ENCODE results near the gene SAPCD1.

The SAPCD1 gene

DNA sequence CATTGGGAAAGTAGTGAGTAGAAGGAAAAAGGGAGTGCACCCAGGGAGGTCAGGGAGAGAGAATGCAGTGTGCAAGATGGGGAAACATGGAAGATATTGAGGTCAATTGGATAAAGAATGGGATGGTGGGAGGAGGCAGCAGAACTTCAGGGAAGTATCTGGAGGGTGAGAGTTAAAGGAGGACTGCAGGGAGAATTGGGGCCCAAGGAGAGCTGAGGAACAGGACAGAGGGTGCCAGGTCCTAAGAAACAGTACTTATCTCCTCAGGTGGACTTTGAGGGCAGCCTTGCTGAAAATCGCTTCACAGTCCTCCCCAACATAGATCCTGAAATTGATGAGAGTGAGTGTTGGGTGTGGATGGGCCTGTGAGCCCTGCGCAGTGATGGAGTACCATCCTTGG, 4.2 kb upstream of the SAPCD1 start:
- no peak for DNase-seq

DNA sequence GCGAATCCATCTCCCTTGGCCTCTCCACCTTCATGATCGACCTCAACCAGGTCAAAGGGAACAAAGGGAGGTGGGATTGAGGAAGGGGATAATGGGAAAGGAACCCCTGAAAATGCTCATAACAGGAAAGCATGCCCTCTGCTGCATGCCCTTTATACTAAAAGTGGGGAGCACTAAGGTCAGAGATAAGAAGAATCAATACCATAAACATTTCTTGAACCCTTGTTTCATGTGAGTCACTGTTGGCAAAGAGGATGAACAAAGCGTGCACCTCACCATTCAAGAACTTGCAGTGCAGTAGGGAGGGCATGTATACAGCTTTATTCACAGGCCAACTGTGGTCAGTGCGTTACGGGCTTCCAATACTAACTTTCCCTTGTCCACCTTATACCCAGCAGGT, 1.7 kb upstream of the SAPCD1 start:
- DNase-seq: no peak

DNA sequence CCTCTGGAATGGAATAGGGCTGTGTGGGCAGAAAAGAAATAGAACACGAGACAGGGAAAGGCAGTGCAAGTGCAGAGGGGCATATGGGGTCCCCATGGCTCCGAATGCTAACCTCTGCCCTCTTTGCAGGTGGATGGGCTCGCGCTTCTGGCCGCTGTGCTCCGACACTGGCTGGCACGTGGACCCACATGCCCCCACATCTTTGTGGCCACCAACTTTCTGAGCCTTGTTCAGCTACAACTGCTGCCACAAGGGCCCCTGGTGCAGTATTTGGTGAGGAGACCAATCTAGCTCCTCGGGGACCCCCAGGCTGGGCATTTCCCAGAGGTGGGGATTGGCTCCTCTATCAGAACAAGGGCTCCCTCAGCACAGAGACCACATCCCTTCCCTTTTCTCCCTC, 1.1 kb upstream of the SAPCD1 start:
- no peak for DNase-seq

DNA sequence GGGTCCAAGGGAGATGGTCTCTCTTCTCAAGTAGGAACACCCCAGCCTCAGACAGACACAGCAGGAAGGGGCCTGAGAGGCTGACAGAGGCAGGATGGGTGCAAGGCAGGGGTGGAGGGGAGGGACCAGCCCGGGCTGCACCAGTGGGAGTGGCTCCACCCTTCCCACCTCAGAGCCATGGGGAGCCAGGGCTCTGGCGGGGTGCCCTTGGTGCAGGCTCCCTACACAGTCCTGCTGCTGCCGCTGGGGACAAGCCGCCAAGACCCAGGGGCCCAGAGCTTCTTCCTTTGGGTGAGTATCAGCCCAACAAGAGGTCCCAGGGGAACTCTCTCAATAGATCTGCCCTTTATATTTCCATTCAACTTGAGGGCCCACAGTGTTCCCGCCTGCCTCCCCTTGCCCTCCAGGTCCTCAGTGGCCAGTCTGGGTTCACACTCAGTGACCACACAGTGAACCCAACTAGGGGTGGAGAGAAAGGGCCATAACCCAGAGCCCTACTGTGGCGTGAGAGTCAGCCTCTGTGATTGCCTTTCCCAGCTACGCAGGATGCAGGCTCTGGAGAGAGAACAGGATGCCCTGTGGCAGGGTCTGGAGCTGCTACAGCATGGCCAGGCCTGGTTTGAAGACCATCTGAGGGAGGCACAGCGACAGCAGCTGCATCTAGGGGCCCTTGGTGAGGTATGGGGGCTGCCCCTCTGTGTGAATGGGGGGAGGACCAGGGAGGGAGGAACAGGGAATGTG, 592 bp downstream of the SAPCD1 start:
- no peak for DNase-seq

DNA sequence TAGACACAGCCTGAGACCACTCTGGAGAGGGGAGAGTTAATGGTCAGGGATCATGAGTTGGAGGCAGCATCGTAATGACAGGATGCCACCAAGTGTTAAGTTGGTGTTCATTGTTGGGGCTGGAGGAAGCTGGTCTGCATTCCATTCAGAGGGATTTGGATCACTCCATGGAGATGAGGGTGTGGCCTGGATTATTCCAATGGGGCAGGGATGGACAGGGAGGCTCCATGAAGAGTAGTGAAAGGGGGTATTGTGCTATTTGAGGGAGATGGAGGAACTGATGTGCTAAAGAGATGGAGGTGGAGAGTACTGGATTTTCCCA, 1.1 kb downstream of the SAPCD1 start:
- no peak for DNase-seq

DNA sequence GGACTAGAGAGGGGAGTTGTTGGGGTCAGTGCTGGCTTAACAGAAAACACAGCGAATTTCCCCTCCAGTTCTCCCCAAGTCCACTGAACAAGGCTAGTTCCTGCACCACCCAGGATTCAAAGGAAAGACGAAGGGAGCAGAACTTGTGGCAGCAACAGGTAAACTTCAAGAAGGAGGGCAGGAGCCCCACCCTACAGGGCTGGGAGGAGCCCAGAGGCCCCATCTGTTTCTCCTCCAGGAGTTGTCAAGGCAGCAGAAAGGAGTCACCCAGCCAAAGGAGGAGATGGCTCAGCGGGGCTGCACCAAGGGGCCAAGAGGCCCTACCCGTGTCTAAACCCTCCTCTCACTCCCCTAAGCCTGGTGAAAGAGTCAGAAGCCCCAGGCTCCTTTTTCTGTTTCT, 1.7 kb downstream of the SAPCD1 start:
- DNase-seq: no peak

DNA sequence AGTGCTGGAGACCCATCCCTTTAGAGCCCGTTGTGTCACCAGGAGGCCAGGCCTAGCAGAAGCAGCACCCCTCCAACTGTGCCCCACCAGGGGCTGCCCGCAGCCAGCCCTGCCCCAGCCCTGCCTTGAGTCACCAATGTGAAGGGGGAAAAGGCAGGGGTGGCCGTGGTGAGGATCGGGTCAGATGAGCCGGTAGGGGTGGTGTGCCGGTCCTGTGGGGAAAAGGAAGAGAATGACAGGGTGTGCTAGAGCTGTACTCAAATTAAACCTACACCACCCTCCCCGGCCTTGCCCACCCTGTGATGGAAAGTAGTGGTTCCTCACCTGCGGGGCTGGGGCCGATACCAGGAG, 3.1 kb downstream of the SAPCD1 start:
- DNase-seq: no peak

DNA sequence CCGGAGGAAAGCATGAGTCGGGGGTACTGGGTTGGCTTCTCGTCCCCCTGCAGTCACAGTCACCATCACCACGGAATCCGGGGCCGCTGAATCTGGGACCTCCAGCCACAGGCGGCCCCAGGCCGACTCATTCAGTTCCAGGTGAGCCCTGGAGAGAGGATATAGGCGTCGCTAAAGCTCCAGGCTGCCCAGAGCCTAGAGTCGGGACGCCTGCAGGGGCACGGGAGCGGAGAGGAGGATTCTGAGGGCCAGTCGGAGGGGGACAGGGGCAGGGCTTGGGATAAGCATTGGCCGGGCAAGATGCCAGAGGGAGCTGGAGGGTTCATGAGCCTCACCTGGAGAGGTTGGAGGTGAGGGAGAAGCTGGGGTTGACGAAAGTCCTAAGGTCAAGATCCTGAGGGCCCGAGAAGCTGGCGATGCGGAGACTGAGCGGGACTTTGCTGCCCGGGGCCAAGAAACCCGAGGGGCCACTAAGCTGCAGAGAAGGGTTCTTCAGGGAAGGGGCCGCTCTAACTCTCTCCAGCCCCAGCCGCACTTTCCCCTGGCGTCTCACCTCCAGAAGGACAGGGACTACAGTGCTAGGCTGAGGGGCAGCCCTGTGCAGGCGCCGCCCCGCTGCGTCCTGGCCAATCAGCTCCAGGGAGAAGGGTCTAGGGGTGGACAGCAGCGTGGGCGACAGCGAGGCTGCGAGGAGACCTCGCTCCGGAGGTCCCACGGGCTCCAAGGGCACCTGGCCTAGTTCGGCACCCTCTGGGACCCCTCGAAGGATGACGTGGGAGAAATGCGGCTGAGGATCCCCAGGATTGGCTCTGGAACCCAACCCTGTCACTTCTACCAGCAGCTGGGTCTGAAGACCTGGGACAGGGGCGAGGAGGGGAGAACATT, 3.7 kb downstream of the SAPCD1 start:
- no peak for DNase-seq

DNA sequence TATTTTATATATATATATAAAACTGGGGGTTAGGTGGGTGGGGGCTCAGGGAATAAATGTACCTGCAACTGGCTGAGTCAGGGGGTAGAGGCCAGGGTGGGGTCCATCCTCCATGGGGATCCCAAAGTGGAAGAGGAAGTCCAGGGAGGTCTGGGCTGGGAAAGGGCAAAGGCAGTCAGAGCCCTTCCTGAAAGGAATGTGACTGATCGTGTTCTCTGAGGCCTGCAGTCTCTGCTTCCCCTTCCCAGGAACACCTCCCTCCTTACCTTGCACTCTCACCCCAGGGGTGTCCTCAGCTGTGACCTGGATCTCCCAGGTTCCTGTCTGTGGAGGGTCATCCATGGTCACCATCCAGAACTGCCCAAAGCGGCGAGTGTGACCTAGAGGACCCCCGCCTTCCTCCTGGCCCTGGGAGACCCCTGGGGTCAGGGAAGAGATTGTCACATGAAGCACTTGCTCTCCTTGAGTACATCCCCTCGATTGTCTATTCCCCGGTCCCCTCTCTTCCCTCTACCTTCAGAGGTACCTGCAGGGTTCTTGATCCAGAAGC, 4.7 kb downstream of the SAPCD1 start:
- DNase-seq: no peak

DNA sequence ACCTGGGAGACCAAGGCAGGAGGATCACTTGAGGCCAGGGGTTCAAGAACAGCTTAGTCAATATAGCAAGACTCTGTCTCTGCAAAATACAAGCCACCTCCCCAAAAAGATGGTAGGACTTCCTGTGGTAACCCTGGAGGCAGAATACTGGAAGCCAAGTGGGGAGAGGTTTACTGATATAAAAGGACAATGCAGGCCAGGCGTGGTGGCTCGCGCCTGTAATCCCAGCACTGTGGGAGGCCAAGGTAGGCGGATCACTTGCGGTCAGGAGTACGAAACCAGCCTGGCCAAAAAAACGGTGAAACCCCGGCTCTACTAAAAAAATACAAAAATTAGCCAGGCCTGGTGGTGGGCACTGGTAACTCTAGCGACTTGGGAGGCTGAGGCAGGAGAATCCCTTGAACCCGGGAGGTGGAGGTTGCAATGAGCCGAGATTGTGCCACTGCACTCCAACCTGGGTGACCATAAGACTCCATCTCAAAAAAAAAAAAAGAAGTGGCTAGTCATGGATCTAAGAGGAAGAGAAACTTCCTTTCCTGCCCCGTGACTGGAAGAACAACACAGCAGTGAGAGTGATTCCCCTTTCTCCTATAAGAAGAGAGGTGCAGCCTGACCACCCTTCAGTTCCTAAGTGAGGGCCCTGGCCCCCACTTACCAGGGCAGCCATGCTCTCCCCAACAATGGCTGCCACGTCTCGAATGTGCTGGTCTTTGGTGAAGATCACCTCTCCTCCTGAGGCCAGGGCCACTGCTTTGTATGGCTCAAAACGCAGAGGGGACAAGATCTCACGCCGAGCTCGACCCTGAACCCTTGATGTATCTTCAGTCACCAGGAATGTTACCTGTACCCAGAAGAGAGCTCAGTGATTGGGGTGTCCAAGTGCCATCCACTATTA, 6.2 kb downstream of the SAPCD1 start:
- no peak for DNase-seq

DNA sequence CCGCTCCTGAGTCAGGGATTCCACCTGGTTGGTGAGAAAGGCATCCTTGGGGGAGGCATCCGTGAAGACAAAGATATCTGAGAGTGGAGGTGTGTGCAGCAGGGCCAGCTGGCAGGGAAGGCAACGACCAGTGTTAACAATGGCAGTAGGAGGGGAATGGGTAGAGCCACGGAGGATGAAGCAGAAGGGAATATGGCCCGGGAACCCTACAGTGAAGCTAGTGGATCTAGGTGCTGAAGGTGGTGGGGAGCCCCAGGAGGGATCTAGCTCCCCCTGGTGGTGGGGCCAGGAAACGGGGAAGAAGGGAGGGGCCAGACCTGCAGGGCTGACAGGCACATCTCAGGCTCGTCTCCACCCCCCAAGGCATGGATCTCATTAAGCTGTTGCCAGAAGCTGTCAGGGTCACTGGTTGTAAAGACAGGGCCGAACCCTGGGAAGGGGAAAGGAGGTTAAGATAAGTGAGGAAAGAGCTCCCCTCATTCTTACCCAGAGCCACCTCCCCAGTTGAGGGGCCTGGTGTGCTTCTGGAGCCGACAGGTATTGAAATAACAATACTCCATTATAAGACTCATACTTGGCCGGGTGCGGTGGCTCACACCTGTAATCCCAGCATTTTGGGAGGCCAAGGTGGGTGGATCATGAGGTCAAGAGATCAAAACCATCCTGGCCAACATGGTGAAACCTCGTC, 7.4 kb downstream of the SAPCD1 start:
- DNase-seq: no peak

DNA sequence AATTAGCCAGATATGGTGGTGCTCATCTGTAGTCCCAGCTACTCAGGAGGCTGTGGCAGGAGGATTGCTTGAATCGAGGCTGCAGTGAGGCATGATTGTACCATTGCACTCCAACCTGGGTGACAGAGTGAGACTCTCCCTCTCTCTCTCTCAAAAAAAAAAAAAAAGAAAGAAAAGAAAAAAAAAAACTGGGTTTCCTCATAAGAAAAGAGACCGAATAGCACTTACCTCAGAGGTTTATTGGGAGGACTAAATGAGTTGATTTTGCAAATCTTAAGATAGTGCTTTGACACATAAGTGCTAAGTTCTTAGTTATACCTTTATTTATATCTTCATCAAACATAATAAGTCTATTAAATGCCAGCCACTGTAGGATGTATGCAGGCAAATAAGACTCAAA, 8.4 kb downstream of the SAPCD1 start:
- no peak for DNase-seq

DNA sequence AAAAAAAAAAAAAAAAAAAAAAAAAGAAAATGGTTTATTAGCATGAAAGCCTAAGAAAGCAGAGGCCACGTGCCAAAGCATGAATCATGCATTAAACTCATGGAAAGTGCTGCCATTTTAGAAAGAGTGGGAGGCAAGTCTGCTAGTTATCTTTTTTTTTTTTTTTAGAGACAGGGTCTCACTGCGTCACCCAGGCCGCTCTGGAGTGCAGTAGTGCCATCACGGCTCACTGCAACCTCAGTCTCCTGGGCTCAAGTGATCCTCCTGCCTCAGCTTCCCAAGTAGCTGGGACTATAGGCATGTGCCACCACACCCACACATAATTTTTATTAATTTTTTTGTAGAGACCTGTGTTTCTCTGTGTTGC, 9.5 kb downstream of the SAPCD1 start:
- no peak for DNase-seq

DNA sequence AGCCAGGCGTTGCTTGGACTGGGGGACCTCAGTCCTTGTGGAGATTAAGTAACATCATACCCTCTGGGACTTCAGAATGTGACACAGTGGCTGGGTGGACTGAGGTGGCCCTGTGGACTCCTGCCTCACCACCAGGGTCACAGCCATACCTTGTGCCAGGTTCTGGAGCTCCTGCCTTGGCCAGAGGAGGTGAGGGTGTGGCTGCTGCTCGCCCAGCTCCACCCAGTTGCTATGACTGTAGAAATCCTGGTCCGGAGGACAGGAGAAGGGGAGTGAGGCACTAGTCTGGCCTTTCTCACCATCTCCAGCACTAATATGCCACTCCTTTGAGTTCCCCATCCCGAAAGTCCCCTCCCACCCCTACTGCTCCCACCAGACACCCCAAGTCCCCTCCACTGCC, 12.7 kb downstream of the SAPCD1 start:
- no peak for DNase-seq

DNA sequence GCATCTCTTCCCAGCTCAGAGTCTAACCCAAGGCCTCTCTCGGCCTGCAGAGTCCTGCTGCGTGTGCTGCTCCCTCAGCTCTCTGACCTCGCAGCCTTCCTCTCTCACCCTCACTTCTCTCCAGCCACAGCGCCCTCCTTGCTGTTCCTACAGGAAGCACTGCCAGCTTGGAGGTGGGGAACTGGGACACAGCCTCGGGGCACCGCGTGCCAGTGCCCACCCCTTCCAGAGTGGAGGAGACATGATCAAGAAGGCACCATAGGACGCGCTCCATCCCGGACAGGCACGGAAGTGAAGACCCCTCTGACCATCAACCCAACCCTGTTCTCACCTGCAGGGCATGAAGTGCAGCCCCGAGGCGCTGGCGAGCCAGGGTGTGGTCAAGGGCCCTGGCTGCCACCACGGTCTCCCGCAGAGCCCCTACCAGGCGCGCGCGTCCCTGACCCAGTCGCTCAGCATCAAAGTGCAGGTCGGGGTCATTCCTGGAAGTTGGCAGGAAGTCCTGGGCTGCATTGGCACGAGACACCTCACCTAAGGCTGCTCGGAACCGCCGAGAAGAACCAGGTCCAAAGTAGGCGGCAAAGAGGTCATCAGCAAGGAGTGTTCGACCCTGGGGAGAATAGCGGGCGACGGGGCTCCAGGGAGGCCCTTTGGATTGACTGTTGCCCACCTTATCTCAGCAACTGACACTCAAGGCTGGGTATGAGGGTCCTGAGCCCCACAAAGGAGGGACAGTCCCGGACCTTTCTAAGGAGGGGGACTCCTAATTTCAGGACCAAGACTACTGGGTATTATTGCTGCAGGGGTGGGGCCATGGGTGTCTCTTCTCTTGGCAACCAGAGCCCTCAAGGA, 13.4 kb downstream of the SAPCD1 start:
- DNase-seq: no peak

DNA sequence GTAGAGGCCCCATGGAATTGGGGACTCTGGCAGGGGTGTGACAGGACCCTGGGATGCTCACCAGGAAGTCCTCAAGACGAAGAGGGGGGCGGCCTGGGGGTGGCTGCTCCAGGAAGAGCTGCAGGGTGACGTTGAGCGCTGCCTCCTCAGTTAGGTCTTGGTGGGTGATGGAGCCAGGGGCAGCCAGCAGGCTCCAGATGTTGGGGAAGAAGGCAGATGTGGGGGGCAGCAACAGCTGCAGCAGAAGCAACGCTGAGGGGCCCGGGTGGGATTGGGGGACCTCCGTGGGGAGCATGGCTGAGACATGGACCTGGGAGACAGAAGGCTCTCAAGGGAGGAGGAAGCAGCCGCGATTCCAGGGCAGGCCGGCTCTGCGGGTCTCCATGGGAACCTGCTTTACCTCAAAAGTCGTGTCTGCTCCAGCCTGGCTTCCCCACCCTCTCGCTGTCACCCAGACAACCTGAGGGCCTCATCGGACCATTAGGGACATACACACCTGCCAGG, 14.1 kb downstream of the SAPCD1 start:
- DNase-seq: no peak

DNA sequence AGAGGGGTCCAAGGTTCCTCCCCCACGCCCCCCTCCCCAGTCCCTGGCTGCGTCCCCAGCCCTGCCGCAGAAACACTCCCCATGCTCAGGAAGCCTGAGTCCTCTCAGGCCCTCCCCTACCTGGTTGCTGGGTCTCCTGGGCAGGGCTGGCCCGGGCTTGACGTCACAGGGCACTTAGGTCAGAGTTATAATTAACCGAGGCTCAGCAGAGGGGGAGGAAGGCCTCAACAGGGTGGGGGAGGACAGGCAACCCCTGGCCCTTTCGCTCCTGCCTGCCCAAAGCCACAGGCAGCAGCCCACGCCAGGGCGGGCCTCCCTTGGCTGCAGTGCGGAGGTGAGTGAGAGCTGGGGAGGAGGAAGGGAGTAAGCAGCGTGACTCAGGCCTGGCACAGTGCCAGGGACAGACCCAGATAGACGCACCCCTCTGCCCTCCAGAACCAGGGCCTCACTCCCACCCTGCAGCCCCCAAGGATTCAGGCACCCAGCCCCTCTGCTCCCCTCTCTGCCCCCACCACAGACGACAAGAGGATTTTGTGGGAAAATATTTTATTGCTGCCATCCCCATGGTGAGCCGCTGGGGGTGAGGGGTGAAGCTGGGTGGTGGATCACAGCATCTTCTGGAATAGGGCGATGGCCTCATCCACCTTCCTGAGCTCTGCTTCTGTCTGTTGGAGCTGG, 14.7 kb downstream of the SAPCD1 start, which contains the start of gene VWA7:
Gene VWA7 (minus strand): TSS at position 340 of the 678 bp plus-strand sequence. CDS start 549 bp downstream, outside the sequence.
- DNase-seq: no peak

DNA sequence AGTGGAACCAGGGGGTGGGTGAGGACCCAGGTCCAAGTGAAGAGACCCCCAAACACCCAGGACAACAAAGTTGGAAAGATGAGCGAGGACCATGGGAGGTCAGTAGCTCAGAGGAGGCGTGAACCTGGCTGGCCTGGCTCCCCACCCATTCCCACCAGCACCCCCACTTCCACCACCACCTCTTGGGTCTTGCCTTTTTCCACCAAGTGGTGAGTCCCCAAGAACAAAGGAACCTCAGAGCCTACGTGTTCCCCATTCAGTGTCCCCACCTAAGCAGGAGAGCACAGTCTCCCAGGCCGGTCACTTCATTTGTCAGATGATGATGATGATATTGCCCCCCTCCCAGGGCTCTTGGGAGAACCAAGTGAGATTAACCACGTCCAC, 15.2 kb downstream of the SAPCD1 start:
- no peak for DNase-seq

DNA sequence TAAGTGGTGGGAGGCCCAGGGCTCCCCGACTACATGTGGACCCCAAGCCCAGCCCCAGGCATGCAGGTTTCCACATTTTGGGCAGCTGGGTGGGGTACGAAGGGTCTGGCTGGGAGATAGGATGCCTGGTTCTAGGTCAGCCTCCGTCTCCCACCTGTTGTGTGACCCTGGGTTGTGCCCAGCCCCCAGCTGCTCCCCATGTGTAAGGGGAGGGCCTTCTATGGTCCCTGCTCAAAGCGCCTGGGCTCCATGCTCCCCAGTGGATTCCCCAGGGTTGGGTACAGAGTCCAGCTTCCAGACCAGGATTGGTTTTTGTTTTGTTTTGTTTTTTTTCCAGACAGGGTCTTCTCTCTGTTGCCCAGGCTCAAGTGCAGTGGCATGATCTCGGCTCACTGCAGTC, 15.7 kb downstream of the SAPCD1 start:
- DNase-seq: no peak

DNA sequence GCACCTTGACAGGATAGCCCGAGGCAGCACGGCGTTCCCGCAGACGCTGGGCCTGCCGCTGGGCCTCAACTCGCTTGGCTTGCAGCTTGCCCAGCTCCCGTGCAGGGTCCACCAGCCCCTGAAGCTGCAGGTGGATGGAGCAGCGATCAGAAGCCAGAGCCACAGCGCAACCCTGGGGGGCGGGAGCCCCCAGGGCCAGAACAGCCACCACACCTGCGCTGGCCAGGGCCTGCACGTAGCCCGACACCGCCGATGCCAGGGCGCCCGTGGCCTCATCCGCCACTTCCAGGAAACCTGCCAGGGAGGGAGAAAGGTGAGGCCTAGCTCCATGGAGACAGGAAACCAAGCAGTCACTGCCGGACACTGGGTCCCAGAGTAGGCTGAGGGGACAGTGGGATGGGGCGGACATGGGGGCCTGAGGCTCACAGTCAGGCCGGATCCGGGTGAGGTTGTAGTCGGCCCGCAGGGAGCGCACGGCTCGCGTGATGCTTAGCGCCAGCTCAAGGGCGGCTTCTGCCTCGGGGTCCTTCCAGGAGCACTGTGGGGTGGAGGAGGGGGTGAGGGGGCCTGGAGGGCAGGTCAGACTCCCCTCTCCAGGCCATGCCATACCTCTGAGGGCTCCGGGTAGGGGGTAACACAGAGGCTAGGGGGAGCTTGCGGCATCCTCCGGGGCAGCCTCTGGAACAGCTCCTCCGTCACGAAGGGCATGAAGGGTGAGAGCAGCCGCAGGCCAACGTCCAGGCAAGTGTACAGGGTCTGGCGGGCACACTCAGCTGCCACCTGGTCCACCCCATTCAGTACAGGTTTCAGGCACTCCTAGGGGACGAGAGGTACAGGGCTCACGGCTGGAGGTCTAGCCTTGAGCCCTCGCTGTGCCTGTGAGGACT, 16.8 kb downstream of the SAPCD1 start:
- DNase-seq: no peak
